GM03348 (cell line): ENCODE results near the gene ZNF341.
A peak's percentile ranks its signal among the peaks of the same experiment; 100 is the strongest.
"Not testable (repeated sequence)": the region's sequence is repeated elsewhere in the genome, so short reads cannot be mapped to it uniquely, and the experiment has no call there.

Experiments
- DNase-seq: peaks from one replicate; pipeline ENCODE4 v3.0.0; 2012; ENCODE audit warnings: low spot score

The ZNF341 gene

GRCh38 chr20:33731693-33732165, at the start of gene ZNF341:
ZNF341 (plus strand) TSS chr20:33731996; CDS start chr20:33732022, 26 bp downstream.
- peak; percentile 94 for DNase-seq

DNA sequence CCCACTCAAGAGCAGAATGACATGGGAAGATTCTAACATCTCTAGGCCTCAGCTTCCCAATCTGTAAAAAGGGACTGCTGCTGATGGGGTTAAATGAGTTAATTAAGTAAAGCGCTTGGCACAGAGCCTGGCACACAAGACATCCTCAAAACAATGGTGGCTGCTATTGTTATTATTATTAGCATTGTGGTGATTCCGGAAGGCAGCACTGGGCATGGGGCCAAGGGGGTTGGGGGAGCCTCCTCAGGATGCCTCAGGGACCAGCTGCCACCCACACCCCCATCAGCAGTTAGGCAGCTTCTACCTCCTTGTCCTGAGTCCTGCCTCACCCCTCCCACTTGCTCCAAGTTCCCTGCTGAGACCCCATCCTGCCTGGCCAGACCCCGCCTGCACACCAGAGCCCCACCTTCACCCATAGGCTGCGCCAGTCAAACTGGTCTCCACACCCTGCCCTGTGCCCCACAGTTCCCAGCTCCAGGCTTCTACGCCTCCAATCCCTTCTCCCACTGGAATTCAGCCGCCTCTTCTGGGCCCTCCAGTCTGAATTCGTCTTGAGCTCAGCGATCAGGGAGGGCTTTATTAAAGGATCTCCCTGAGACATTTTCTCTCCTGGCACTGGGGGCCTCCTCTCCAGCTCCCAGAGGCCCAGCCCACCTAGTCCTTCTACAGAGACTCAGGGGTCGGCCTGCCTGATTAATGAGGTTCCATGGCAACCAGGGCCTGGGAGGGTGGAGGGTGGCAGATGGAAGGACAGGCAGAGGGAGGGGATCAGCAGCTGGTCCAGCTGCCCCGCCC, 47.1 kb upstream of the ZNF341 start:
- DNase-seq = no peak

GRCh38 chr20:33685328-33686099, 46.3 kb upstream of the ZNF341 start:
- DNase-seq = peak; percentile 62

DNA sequence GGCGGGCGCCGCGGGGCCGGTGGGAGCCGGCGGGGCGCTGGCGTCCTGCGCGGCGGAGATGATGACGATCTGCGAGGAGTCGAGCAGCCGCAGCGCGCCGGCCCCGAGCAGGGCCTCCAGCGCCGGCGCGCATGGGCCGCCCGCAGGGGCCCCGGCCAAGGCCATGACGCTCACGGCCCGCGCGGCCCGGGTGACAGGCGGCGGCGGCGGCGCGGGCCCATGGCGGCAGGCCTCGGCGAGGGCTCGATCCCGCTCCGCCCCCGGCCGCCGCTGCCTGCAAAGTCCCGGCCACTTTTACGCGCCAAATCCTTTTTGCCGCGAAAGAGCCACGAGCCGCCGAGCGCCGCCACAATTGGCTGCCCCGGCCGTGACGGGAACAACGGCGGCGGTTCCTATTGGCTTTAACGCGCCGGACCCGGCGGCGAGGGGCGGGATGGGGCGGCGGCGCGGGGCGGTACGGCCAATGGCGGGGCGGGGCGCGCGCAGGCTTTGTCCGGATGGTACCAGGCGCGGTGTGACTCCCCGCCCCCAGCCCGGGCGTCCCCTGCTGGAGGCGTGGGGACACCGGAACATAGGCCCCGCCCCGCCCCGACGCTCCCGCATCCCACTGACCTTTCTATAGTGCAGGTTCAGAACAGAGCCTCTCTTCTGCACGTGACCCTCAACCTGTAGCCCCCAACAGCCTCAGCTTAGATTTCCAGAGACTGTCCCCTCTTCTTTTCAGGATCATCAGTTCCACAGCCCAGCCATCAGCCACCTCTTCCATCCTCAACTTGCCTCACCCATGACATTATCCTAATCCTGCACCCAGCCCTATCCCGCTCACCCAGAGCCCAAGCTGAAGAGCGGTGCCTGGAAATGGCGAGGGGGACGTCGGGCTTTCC, 45.5 kb upstream of the ZNF341 start, which contains the start of gene E2F1:
E2F1 (minus strand) TSS at position 286 of the 884 bp plus-strand sequence; CDS start at position 165, 121 bp downstream.
- peak; percentile 100 for DNase-seq

DNA sequence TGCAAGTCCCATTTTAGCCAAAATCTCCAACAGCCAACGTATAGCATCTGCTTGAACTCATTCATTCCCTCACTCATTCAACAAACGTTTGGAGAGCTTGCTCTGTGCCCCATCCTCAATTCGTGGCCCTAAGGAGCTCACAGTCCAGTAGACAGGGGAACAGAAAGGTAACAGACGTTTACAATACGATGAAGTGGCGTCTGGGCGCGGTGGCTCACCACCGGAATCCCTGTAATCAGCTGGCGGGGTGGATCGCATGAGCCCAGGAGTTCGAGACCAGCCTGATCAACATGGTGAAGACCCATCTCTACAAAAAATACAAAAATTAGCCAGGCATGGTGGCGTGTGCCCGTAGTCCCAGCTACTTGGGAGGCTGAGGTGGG, 44.8 kb upstream of the ZNF341 start:
- no peak for DNase-seq

DNA sequence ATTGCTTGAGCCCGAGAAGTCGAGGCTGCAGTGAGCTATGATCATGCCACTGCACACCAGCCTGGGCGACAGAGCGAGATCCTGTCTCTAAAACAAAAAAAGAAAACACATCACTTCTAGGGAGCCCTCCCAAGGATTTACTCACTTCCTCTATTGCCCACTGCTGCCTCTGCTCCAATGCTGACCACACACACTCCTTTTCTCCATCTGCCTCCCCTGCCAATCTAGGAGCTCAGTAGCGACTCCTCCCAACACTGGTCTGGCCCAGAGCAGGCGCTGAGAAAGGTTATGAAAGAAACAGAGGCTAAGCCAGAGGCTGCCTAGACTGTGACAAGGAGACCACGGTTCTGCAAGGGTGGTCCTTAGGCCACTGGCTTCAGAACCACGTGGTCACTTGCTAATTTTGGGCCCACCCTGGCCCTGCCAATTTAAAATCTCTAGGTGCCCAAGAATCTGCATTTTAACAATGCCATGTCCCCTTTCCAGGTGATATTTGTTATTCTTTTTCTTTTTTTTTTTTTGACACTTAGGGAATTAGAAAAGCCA, 44.4 kb upstream of the ZNF341 start:
- no peak for DNase-seq

- no peak for DNase-seq
These were observed 43.5 kb upstream of the ZNF341 start for GRCh38 chr20:33687993-33688937.

GRCh38 chr20:33688938-33689424, 42.8 kb upstream of the ZNF341 start:
- no peak for DNase-seq

- no peak for DNase-seq
These were observed 42.3 kb upstream of the ZNF341 start for GRCh38 chr20:33689493-33689892.

DNA sequence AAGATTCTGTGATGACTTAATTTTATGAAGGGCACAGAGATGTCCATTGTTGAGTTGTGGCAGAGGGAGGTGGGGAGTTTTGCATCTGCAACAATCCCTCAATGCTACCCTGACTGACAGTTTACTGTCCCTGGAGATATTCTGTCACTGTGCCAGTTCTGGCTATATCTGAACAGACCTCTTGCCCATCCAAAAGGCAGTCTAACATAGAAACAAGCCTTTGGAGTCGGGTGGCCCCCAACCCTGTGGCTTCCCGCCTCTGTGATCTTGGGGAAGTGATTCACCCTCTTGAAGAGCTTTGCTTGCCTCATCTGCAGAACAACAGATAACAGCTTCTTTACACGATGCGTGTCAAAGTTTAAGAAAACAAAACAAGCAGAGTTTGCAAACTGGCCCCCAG, 41.8 kb upstream of the ZNF341 start:
- DNase-seq = no peak

- no peak for DNase-seq
These were observed 38.5 kb upstream of the ZNF341 start for GRCh38 chr20:33693289-33693688.

- no peak for DNase-seq
These were observed 37.8 kb upstream of the ZNF341 start for GRCh38 chr20:33693741-33694638.

GRCh38 chr20:33694639-33695012, 37.2 kb upstream of the ZNF341 start:
- DNase-seq = no peak

- no peak for DNase-seq
These were observed 35.3 kb upstream of the ZNF341 start for GRCh38 chr20:33696448-33696847.

- DNase-seq = peak; percentile 82
These were observed 34.7 kb upstream of the ZNF341 start for GRCh38 chr20:33697129-33697528.

DNA sequence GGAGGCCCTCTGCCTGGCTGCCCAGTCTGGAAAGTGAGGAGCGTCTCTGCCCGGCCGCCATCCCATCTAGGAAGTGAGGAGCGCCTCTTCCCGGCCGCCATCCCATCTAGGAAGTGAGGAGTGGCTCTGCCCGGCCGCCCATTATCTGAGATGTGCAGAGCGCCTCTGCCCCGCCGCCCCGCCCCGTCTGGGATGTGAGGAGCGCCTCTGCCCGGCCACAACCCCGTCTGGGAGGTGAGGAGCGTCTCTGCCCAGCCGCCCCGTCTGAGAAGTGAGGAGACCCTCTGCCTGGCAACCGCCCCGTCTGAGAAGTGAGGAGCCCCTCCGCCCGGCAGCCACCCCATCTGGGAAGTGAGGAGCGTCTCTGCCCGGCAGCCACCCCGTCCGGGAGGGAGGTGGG, 32.8 kb upstream of the ZNF341 start:
- not testable (repeated sequence) for DNase-seq

DNA sequence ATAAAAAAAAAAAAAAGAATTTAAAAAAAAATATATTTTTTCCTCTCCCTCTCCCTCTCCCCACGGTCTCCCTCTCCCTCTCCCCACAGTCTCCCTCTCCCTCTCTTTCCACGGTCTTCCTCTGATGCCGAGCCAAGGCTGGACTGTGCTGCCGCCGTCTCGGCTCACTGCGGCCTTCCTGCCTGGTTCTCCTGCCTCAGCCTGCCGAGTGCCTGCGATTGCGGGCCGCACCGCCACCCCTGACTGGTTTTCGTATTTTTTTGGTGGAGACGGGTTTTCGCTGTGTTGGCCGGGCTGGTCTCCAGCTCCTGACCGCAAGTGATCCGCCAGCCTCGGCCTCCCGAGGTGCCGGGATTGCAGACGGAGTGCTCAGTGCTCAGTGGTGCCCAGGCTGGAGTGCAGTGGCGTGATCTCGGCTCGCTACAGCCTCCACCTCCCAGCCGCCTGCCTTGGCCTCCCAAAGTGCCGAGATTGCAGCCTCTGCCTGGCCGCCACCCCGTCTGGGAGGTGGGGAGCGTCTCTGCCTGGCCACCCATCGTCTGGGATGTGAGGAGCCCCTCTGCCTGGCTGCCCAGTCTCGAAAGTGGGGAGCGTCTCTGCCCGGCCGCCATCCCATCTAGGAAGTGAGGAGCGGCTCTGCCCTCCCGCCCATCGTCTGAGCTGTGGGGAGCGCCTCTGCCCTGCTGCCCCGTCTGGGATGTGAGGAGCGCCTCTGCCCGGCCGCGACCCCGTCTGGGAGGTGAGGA, 30.9 kb upstream of the ZNF341 start:
- DNase-seq = not testable (repeated sequence)

DNA sequence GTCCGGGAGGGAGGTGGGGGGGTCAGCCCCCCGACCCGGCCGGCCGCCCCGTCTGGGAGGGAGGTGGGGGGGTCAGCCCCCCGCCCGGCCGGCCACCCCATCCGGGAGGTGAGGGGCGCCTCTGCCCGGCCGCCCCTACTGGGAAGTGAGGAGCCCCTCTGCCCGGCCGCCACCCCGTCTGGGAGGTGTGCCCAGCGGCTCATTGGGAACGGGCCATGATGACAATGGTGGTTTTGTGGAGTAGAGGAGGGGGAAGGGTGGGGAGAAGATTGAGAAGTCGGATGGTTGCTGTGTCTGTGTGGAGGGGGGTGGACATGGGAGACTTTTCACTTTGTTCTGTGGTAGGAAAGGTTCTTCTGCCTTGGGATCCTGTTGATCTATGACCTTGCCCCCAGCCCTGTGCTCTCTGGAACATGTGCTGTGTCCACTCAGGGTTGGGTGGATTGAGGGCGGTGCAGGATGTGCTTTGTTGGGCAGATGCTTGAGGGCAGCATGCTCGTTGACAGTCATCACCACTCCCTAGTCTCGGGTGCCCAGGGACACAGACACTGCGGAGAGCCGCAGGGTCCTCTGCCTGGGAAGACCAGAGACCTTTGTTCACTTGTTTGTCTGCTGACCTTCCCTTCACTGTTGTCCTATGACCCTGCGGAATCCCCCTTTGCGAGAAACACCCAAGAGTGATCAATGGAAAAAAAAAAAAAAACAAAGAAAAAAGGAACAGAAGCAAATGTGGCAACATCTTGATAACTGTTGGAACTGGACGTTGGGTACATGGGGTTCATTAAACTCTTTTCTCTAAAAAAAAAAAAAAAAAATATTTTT, 30.0 kb upstream of the ZNF341 start:
- no peak for DNase-seq
